ENCODE measurements around the gene TUBB.

Gene TUBB

DNA sequence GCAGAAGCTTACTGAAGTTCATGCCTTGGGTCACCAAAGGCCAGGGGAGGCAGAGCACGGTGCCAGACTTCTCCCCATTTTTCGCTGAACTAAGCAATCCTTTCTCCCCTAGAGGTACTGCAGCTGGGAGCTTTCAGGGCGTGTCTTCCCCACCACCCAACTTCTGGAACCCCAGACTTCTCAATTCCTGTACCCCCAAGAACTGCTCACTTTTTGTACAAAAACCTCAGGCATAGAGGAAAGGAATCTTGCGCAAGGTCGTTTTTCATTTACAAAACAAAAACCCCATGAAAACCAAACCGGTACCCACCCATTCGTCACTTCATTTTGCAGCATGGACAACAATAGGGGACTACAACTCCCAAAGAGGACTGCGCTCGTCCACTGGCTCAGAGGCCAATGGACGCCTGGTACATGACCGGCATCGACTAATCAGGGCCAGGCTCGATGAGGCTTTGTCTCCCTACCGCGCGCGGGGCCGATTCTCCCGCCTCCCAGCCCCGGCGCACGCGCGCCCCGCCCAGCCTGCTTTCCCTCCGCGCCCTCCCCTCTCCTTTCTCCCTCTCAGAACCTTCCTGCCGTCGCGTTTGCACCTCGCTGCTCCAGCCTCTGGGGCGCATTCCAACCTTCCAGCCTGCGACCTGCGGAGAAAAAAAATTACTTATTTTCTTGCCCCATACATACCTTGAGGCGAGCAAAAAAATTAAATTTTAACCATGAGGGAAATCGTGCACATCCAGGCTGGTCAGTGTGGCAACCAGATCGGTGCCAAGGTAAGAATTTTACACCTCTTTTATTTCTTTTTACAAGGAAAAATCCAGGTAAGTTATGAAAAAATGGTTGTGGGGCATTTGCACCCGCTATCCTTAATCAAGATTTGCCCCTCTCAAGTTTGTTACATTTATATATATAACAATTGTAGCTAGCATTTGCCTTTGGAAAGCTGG is at the start of gene TUBB:
TUBB (plus strand) TSS at position 562 of the 947 bp plus-strand sequence; CDS start at position 717, 155 bp downstream.
- DNase-seq = peak; percentile 96

DNA sequence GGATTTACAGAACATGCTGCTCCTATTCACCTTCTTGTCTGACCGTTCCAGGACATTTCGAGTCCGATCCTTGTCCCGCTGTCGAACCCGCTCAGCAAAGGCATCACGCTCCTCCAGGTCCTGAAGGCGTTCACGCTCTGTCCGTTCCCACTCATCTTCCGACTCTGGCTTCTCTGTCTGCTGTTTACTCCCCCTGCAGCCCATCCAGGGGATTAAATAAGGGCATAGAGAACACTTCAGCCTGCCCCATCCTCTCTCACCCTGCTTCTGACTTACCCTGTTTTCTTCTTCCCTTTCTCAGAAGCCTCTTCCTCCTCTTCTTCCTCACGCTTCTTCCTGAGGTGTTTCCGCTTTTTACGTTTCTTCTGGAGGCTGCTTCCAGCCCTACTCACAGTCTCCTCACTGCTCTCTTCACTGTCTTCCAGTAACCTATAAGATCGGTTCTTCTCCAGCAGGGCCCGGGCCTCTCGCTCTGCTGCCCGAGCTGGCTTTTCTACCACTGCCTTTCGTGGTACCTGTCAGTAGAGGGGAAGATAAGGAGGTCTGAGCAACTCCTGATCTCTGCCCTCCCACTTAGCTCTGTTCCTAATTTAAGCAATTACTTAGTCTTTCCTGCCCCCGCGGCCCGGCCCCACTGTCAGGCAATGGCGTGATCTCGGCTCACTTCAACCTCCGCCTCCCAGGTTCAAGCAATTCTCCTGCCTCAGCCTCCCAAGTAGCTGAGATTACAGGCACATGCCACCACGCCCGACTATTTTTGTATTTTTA is 49.2 kb upstream of the TUBB start:
- no peak for DNase-seq

DNA sequence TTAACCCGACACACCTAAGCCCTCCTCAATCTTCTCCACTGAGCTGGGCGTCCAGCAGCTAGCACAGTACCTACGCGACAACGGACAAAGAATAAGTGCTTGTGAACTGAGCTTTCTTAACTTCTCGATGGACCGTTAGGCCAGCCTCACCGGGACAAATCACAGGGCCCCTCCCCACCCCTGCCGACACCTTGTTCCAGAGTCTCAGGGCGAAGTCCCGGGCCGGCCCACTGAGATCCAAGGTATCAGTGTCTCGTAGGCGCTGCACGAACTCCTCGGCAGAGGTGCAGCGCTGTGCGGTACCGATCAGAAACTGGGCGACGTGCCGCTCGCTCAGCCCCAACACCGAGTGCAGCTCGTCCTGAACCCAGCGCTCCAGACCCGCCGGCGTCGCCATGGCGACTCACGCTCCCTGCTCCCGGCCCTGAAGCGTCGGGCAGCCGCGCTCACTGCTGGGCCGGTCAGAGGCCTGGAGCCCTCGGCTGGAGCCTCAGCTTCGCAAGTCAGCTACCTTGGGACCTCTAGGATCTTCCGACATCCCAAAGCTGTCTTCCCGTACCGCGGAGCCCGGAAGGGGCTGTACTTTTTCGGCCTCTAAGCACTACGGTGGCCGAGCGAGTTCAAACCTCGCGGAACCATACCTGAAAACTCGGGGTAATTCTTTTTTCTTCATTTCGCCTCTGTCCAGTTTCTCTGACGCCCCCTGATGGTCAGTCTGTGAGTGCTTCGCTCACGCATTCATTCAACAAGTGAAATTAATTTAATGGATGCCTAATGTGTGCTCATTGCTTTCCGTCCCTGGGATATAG is 47.5 kb upstream of the TUBB start, which contains the start of gene DHX16:
DHX16 (minus strand) TSS at position 562 of the 809 bp plus-strand sequence; CDS start at position 397, 165 bp downstream.
- DNase-seq = peak; percentile 96

DNA sequence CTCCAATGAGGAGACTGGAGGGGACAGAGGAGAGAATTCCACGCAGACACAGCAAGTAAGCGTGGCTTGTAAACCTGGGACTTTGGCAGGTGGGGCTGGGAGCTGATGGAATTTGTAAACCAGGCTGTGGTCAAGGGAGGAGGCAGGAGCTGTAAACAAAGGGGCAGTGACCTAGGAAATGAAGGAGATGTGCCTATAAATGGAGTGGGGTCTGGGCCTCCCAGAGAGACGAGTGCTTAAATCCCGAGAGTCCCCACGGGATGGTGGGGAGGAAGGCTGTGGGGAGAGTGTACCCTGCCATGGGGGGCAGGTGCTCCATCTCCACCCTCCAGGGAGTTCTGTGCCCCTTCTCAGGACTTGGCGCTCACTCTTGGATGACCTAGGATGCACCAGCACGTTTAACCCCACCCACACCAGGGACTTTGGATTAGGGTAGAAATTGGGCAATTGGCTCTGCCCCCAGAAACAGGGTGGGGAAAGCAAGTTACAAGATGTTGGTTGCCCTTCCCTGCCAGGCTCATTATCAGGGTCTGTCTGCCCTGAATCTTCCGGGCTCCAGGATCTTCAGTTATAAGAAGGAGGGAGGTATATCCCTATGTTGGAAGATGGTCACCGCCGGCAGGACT is 43.4 kb upstream of the TUBB start:
- no peak for DNase-seq

DNA sequence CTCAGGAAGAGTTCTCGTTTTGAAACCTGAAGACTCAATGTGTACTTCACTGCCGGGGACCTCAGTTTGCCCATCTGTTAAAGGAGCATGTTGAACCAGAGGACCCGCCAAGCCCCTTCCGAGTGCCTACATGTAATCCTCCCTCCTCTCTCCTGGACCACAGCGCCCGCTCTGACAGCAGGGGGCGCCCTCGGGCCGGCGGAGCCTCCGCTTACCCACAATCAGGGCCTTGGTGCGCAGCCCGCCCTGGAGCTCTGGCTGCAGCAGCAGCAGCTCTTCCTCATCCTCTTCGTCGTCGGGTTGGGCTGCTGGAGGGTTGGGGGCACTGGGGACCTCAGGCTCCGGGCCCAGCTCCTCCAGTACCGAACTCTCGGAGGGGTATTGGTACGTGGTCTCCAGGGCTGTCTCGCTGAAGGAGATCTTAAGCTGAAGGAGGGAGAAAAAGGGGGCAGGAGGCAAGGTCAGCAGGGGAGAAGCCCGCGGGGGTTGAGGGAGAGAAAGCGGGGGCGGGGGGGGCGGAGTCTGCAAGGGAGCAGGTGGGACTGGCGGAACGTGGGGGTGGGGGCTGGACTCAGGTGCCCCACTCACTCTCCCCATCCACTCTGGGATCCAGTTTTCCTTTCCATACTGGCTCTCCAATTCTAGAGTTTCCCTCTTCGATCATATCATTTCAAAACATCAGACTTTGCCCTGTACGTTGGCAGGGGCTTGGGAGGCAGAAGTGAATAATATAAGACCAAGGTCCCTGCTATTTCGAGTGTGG is 41.0 kb upstream of the TUBB start:
- DNase-seq = peak; percentile 23

DNA sequence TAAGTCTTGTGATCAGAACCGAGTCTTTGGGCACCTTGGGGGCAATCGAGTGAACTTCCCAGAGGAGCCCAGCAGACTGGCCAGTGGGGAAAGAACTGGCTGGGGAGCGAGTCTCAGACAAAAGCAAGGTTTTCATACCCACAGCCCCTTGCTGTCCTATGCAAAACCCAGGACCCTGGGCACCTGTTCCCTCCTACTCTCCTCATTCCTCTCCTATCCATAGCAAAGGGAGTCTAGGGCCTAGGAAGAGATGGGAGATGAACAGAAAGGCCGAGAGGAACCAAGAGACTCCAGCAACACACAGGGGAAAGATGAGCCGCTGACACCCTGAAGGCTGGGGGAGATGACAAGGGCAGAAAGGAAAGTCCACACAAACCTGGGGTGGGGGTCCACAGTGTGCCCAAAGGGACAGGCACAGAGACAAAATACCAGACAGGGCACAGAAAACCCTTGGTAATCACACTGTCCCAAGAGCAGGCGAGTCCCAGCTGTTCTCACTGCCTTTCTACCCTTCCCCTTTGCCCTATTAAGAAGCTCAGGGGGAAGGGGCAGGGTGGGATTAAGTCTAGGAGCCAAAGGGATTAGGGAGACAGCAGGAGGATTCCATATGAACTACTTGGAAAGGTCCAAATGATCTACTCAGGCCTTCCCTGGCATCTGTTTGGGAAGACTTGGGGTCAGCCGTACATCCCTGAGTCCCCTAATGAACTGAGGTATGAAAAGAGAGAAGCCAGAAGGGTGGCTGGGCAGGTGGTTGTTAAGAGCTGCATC is 40.2 kb upstream of the TUBB start:
- DNase-seq = no peak

DNA sequence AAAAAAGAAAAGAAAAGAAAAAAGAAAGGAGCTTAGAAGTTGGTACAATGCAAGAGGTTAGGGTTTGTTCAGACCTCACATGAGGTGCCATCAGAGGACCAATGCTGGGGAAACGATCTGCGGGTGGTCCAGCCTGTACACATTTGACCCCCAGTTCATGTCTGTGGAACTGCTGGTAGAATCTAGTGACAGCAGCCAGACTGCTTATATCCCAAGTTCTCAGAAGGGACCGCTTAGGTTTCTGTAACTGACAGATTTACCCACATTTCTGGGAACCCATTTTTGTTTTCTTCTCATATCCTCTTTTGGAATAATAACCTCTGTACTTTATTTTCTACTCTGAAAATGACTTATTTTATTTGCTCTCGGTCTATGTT is 38.4 kb upstream of the TUBB start:
- no peak for DNase-seq

DNA sequence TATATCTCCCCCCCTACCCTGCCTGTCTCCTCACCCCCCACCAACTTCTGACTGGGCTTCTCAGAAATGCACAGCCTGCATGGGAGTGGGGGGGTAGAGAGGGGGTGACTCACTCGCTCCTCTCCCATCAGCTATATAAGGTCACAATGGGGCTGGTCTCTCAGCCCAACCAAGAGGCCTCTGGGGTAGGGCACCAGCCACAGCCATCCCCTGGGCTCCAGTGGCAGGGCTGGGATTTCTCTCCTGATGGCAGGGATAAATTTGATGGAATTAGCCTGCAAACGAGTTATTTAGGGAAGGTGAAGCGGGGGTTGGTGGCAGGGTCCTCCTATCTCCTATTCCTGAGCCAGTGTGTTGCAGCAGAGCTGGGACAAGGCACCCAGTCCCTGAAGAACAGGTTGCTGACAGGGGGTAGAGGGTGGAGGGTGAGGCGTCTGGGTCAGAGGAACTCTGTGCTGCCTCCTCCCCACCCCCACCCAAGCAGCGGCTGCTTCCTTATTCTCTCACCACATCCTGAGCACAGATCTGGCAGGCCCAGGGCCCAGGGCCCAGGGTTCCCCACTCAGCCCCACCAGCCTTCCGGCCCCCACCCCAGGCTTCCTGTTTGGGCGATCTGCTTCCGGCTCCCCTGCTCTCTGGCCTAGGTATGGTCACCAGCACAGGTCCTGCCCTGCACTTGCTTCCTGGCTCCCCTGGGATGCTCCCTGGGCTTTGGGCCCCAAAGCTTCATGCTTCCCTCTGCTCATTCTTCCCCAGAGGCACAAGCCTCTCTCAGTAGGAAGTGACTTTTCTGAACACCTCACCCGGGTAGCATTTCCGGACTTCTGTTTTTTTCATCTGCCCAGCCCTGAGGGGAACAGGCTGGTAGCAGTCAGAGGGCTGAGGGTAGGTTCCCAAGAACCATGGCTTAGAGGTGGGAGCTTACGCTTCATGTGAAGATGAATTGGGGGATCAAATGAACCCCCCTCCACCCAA is 37.7 kb upstream of the TUBB start:
- peak; percentile 2 for DNase-seq

DNA sequence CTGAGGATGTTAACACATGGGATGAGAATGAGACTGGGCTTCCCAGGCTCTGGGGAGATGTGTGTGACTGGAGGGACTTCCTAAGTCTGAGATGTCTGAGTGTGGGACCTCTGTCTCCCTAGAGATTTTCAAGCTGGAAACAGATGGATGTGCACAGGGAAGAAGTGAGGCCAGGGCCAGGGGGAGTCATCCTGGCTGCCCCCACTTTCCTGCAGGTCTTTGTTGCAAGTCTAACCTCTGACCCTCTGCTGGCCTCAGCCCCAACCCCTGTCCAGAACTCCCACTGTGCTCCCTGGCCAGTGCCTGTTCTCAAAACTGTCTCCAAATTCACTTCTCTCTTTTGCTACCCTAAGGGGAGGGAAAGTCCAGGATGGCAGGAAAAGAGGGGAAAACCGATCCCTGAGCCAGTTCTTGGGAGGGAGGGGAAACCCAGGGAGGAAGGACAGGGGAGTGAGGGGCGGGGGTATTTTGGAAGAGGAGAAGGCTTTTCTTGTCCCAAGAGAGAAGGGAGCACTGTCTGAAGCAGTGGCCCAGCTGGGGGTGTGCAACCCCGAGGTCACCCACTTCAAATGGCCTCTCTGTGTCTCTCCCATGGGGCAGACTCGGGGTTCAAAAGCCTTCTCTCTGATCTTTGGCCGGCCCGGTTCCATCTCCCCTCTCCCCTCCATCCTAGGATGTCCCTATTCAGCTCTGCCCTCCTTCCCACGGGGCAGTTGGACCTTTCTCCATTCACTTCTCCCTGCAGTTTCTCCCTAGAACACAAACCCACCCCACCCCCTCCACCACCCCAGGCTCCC is 36.8 kb upstream of the TUBB start:
- DNase-seq = no peak

DNA sequence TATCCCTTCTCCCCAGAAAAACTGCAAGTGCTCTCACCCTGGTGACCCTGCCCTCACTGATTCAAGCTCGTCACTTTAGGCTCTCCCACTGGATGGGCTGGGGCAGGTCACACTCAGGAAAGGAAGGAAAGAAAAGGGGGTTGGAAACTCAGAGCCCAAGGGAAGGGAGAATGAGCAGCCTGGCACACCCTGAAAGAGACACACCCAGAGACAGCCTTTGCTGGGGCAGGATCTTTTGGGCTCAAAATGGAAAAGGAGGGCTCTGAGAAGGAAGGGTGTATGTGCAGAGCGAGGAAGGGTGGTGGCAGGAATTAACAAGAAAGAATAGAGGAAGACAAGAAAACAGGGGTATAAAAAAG is 36.2 kb upstream of the TUBB start:
- DNase-seq = no peak

DNA sequence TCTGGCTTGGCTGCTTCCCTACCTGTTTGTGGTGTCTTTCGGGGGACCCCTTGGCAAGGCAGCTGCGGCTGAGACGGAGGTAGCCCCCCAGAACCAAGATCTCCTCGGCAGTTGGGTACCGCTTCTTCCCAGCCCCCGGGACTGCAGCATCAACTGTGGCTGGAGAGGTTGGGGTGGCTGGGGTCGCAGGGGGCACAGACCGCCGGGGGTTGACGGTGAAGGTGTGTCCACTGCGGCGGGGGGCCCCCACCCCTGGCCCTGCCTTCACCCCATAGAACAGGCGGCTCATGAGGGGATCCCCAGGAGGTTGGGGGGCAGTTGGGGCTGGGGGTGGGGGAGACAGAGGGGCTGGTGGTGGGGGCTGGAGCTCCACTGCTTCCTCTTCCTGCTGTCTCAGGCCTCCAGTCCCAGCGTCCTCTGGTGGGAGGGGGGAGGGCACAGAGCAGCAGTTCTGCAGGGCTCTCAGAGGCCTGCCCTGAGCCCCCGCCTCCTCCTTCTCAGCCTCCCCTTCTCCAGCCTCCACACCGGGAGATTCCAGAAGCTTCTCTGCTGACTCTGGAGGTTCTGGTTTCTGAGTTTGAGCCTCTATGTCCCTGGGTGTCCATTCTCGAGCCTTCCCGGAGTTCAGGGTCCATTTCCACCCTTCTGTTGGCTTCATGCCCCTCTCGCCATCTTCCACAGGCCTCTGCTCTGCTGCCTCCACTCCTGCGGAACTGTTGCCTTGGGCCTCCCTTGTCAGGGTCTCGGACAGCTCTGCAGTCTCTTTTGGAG is 35.6 kb upstream of the TUBB start:
- DNase-seq = no peak

DNA sequence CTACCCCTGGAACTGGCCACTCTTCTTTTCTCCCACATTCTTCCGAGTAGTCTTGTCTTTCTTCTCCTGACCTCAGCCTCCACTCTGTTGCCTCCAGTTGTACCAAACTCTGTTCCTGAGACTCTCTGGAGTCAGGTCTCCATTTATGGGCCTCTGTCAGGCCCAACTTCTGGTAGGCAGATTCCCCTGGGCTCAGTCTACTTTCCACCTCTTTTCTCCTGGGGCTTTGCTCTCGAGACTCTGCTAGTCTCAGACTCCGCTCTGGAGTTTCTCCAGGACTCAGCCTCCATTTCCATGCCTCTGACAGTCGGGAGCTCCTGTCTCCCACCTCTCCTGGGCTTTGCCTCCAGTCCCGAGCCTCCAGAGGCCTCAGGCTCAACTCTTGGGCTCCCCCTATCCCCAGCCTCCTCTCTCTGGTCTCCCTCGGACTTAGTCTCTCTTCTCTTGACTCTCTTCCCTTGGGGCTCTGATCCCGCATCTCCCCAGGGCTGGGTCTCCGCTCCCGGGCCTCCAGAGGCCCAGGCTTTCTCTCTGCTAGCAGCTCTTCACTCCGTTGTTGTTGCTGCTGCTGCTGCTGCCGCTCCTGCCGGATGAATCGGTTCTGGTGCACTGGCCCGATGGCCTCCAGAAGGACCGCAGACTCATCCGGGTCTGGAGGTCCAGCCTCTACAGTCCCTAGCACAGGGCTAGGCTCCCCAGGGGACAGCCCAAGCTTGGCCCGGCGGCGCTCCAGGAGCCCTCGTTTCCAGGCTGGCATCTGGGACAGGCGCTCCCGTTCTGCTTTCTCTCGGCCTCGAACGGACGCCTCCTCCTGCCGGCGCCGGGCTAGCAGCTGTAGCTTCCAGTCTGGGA is 34.8 kb upstream of the TUBB start:
- DNase-seq = no peak

DNA sequence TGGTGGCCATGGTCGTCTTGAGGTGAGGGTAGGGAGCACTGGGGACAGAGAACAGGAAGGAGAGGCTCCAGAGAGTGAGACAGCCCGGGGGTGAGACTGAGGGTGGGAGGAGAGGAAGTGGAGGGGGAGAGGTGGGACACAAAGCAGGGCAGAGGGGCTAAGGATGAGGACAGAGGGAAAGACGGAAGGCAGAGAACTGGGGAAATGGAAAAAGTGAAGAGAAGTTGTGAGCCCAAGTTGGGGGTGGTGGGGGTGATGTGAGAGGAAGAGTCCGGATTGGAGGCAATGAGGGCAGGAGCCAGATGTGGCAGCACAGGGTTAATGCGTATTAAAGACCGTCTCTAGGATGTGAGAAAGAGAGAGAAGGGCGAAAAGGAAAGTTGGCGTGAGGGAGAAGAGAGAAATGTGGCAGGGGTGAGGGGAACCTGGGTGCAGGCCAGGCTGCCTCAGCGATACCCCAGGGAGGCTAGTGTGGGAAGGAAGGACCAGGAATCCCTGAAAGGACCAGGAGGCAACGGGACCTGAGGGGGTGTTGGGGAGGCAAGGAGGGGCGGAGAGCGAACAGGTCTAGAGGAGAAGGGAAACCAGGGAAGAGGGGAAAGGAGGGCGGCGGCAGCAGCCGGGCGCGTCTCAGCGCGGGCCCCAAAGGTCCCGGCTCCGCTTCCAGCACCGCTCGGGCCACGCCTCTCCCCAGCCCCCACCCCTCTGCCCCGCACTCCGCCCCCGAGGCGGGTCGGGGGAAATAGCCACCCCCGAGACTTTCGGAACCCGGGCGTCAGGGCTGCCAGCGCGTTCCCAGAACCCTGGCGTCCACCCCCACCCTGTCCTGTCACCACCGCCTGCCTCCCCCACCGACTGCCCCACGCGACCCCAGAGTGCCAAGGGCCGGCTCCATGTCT is 33.9 kb upstream of the TUBB start, which contains the start of gene PPP1R18:
PPP1R18 (minus strand) TSS at position 637 of the 899 bp plus-strand sequence; CDS start at position 10, 627 bp downstream.
- DNase-seq = peak; percentile 46

DNA sequence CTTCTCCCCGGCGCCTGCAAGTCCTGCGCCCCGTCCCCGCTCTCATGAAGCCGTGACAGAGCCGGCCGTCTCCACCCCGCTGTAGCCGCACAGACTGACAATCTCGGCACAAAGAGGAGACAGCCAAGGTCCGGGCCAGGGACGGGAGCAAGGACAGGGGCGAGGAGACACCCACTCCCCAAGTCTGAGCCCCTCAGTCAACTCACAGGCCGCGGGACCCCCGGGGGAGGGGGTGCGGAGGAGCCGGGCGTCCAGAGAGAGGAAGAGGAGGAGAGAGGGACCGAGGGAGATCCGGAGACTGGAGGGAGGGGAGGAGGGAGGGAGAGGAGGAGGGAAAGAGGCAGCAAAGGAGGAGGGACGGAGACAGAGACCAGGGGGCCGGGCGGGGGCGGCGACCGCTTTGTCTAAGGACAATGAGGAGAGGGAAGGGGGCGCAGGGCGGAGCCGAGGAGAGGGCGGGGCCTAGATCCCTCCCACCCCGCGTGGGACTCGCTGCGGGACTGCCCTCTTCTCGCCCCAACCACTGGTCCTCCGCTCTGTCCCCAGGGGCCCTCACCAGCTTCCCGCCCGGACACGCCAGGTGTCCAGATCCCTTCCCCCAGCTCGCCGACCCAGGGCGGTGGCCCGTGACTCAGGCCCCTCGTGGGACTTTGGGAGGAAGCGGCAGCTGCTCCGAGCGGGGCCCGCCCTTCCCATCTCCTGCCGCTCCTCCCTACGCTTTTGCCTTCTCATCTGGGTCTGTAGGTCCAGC is 33.1 kb upstream of the TUBB start:
- peak; percentile 79 for DNase-seq

All from NCI-H2227 treated with DMSO at 0.1 percent for 48 hours (cell line).